Inflammatory macrophage (primary cell): ENCODE results near the gene GNG4.
"Not testable (repeated sequence)": the region's sequence is repeated elsewhere in the genome, so short reads cannot be mapped to it uniquely, and the experiment has no call there.

ENCODE experiments used
- DNase-seq, 2 donors: peaks; one replicate each; pipeline ENCODE4 v3.0.0-alpha.2; 2020 to 2022

GNG4 gene

DNA sequence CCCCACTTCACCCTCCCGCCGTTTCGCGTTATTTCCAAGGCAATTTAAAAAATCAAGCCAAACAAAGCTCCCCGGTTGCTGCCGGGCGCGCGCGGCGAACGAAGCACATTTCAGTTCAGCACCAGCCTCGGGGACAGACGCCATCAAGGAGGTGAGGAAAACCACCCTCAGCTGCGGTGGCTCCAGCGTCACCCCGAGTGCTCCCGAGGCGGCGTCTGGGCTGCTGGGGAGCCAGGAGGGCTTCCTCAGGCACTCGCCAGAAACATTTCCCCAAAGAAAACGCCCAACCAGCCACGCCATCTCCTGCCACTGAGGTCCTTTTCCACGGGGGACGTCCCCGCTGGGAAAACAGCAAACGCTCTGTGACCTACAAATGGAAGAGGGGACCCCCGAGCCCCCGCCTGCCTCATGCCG is 623 bp downstream of the GNG4 start:
- peak in 1 of 2 donors; percentile 59 for DNase-seq

DNA sequence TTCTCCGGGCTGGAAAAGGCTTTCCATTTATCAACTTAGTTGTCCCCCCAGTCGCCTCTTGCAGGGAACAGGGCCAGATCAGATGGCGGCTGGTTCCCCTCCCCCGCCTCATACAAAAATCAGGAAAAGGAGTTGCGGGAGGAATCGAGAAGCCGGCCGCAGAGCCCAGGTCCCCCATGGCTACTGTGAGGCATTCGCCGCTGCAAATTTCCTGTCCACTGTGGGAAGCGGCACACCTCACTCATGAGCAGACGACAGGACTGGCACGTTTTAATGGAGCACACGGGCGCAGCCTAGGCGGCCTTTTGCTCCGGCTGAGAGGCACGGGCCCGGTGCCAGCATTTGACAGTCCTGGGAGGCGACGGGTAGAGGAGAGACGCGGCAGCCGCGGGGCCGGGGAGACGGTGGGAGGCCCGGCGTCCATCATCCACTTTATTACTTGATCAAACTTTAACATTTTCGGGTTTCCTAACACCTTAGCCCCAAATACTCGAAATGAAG is 1.1 kb downstream of the GNG4 start:
- DNase-seq: no peak

DNA sequence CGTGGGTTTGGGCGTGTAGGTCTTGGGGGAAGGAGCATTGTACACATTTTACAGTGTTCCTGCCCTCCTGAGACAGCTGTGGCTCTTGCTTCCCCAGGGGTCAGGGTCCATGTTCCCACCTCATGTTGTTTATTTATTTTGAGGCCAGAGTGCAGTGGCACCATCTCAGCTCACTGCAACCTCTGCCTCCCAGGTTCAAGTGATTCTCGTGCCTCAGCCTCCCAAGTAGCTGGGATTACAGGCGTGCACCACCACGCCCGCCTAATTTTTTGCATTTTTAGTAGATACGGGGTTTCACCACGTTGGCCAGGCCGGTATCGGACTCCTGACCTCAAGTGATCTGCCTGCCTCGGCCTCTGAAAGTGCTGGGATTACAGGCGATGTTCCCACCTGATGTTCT is 2.0 kb downstream of the GNG4 start:
- not testable (repeated sequence) for DNase-seq

DNA sequence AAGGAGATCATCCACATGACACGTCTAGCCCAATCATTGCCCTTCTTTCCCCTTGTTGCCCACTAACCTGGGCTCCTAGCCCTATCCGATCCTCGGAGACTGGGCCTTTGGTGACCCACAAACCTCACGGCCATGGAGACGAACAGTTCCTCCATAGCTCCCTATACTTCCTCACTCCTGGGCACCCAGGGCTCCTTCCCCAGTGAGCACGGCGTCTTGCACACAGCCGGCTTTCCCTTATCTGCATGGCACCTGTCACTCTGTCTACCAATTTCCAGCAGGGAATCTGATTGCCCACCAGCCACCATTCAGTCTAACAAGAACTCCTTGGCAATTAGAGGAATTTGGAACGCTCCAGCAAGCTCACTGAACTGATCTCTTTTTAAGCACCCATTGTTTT is 3.1 kb downstream of the GNG4 start:
- no peak for DNase-seq

DNA sequence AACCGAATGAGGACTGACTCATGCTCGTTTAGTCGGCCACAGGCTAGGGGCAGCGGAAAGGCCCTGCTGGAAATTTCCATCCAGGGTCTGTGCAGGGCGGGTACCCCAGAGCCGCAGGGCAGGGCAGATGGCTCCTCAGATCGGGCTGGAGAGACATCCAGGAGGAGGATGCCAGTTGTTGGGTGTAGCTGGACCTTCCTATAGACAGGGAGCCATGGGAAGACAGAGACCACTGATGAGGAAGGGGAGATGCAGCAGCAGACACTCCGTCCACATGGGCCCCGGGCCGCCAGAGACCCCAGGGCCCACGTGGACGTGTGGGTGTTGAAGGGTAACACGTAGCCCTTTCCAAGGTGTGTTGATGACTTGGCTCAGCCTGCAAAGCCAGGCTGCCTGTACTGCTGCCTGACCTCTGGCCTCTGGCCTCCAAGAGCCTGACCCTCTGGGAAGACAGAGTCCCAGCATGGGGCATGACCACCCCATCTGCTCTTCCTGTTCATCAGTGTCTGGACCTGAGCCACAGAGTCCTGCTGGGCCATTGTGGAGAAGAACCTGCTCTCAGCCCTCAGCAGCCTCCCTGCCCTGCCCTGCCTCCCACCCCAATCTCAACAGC is 4.8 kb downstream of the GNG4 start:
- DNase-seq: no peak

DNA sequence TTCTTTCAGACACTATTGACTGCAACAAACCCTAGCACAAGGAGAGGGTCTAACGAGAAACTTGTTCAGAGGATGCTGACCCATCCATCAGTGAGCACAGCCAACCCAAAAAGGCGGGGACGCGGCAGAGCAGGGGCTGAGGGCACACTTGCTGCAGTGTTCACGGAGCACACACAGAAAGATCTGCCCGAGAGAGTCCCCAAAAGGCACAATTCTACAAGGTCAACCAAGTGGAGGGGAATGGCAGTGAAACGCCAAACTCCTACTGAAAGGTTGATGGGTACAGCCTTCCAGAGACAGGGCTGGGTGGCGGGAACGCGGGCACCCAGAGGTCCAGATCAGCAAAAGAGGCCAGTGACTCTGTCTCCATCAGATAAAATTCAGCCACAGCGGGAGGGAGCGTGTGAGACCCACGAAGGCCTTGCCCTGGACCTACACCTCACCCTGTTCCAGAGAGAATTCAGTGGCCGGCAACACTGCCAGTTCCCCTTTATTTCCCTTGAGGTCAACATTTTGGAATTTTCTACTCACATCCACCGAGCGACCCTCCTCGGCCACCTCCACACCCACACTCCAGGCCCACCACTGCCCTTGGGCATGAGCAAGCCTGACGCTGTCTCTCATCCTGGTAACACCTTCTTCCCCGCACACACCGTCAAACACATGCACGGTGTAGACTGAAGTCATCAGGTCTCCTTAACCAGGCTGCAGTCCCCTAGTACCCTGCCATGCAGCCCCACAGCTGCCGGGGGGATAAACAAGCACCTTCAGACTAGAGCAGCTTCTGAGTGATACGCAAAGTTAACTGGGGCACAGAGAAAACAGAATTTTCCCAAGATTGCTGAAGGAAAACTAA is 5.5 kb downstream of the GNG4 start:
- no peak for DNase-seq

DNA sequence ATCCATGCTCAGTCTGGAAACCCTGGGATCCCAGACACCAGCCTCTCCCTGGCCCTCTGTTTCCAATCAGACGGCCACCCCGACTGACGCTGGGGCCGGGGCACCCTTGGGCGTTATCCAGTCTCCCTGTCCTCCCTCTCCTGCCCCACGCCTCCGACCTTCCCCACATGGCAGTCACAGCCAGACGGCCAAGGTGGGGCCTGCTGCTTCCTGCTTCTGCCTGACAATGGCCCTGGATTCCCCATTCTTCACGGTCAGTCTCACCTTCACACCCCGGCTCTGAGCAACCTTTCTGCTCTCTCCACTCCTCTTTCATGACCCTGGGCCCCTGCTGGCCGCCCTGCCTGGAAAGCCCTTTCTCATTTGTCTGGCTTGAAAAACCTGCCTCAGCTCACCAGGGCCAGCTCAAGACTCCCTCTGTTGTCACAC is 6.6 kb downstream of the GNG4 start:
- DNase-seq: no peak

DNA sequence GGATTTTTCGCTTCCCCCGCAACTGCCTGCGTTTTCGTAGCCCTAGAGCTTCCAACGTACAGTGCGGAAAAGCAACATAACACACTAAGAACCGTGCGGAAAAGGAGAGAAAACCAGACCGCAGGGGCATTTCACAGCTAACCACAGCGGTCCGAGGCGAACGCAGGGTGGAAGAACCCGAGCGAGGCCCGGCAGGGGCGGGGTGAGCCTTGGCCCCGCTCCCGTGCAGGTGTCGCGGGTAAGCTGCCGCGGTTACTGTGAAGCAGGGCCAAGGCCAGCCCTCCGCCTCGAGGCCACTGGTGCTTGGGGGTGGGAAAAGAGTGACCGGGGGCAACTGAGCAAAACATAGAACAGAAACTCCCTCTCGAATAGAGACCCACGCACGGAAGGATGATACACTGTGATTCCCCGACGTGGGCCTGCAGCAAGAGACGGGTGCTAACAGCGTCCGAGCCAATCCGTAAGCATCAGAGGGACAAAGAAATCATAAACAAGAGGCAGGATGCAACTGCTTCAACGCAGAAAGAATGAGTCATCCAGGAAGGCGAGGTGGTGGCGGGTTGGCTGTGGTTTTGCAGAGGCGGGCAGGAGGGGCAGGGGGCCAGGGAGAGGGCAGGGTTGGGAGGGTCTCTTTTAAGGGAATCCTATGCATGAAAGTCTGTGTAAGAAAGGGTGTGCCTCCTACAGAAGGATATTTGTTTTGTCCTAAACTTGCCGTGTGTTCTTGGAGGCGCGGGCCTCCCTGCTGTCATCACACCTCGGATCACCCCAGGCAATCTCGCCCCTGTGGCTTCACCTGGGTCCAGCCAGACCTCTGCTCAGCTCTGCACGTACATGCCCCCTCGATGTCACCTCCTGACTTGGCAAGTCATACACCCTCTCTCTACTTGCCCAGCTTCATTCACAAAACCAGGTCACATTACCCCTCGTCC is 7.3 kb downstream of the GNG4 start:
- peak; percentile 13 to 21 for DNase-seq

DNA sequence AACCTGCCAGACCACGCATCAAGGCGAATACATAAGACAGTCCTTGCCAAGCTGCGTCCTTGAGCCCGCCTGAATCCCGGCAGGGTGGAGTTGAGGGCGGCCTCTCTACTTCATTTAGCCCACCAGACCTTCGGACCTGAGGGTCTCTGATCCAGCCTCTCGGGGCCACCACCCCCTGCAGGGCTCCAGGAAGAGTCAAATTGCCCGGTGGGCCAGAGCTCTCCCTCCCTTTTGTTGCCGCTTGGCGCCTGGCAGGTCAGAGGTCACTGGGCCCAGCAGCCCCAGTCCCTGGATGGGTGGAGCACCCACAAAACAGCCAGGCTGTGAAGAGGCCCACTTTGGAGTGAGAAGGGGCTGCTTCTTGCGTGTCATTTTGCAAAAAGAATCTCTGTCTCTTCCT is 9.0 kb downstream of the GNG4 start:
- DNase-seq: no peak

DNA sequence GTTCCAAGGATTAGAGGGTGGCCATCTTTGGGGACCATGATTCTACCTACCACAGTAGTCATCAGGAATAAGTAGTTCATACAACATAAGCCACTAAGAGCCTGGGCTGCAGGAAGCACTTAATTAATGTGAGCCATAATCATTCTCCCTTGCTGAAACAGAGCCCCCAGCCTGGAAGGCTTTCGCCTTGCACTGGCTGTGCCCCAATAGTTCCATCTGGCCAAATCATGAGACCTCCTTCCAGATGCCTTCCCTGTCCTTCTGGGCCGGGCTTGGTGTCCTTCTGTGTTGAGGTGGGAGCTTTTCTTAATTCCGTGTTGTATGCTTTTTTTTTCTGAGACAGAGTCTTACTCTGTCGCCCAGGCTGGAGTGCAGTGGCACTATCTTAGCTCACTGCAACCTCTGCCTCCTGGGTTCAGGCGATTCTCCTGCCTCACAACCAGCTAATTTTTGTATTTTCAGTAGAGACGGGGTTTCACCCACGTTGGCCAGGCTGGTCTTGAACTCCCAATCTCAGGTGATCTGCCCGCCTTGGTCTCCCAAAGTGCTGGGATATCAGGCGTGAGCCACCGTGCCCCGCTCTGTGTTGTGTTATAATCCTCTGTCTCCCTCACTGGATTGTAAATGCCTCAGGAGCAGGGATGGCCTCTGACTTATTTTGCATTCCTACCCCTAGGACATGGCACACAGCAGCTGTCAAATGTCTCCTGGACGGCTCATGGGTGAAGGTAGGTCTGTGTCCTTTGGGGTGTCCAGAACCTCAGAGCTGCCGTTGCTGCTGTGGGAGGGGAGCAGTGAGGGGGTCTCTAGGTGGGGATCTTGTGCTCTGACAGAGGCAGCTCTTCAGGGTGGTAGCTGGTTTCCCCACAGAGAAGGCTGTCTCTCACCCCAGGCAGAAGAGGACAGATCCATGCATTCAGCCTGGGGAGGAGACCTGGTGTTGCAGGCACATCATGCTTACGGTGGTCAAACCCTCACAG is 10.1 kb downstream of the GNG4 start:
- no peak for DNase-seq

DNA sequence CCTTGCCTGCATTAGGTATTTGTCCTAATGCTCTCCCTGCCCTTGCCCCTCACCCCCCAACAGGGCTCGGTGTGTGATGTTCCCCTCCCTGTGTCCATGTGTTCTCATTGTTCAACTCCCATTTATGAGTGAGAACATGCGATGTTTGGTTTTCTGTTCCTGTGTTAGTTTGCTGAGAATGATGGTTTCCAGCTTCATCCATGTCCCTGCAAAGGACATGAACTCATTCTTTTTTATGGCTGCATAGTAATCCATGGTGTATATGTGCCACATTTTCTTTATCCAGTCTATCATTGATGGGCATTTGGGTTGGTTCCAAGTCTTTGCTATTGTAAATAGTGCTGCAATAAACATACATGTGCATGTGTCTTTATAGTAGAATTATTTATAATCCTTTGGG is 11.0 kb downstream of the GNG4 start:
- DNase-seq: not testable (repeated sequence)

DNA sequence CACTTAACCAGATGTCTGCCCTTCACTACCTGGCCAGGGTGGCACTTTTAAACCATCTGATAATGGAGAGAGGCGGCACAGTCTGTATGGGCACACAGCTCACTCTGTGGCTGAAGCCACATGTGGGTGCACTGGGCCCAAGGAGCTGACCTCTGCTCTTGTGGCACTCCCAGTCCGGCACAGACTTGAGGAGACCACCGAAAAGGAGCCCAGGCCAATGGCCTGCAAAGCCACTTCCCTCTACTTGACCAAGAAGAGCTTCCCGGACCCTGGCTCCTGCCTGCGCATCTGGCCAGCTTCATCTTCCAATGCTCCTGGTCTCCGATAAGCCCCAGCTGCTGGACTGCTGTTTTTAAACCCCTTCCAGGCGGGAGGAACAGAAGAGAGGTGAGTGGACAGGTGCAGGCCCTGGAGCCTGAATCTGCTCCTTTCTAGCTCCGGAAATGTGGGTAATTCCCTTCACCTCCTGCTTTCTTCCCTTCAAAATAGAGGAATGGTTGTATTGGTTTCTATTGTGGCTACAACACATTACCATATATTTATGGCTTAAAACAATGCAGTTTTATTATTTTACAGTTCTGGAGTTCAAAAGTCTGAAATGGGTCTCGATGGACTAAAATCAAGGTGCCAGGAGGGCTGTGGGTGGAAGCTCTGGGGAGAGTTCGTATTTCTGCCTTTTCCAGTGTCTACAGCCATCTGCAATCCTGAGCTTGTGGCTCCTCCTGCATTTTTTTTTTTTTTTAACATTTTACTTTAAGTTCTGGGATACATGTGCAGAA is 11.6 kb downstream of the GNG4 start:
- no peak for DNase-seq

DNA sequence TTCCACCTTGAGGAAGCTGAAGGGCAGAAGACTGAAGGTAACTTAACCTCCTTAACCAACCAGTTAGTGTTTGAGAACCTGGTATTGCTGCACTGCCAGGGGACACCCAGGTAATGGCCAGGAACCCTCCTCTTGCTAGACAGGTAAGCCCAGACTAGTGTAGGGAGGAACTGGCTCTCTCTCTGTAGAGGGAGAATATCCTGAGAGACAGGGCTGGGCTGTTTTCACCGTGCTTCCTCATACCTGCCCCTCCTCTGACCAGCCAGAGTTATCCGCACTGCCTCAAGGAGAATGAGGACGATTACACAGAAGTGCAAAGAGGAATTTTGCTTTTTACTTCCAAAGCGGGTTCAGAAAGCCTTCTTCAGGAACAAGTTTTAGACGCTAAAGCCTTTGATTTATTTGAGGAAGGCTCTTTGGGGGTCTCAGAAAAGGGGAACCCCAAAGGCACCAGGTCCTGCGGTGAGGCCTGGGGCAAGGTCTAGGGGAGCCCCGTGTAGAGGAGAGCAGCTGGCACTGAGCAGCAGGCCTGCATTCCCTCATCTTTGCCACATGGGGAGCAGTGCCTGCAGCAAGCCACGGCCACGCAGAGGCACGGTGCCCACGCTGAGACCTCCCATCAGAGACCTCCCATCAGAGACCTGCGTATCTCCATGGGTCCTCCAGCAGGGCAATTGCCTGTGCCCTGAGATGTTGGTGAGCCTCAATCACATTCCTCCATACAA is 13.5 kb downstream of the GNG4 start:
- no peak for DNase-seq

DNA sequence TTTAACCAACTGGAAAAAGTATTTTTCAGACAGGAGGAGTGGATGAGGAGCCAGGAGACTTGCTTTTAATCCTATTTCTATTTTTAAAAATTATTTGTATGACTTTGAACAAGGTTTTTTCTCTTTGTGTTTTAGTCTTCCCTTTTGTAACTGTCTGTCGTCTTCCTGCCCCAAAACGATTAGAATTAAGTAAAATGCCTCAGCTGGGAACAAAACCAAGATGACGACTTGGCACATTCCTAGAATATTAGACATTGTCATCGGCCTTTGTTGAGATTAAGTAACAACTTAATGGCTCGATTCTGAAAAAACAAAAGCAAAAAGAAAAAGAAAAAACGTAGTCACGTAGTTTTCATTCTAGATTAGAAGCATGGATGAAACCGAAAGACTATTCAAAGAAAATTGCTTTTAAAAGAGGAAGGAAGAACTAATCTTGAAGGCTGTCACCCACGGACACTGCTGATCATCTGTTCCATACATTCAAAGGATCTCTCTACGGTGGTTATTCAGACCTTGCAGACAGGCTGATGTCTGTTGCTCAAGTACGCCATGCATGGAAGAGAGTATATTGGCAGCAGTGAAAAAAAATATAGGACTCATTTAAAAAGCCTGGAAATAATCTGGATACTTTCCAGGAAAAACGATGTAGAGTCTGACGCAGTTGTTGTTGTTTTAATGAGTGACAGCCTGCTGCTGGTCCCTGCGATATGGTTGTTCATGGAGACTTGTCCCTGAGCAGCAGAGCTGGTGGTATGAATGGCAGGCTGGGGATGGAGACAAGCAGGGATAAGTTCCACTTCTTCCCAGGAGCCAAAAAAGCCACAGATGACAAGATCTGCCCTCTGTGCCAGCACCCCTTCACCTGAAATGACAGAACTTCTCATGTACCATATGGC is 16.8 kb downstream of the GNG4 start:
- DNase-seq: peak; percentile 49 to 60

DNA sequence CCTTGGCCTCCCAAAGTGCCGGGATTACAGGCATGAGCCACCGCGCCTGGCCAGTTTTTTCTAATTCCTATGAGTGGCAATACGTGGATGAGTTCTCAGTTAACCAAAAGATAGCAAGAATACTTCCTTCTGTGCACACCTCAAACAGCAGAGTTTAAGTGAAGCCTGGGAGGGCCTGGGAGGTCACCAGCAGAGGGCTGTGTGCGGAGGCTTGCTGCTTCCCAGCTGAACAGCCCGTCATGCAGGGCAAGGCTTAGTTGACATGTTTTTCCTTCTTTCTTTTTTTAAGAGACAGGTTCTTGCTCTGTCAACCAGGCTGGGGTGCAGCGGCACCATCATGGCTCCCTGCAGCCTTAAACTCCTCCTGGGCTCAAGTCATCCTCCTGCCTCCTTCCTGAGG is 17.8 kb downstream of the GNG4 start:
- no peak for DNase-seq

DNA sequence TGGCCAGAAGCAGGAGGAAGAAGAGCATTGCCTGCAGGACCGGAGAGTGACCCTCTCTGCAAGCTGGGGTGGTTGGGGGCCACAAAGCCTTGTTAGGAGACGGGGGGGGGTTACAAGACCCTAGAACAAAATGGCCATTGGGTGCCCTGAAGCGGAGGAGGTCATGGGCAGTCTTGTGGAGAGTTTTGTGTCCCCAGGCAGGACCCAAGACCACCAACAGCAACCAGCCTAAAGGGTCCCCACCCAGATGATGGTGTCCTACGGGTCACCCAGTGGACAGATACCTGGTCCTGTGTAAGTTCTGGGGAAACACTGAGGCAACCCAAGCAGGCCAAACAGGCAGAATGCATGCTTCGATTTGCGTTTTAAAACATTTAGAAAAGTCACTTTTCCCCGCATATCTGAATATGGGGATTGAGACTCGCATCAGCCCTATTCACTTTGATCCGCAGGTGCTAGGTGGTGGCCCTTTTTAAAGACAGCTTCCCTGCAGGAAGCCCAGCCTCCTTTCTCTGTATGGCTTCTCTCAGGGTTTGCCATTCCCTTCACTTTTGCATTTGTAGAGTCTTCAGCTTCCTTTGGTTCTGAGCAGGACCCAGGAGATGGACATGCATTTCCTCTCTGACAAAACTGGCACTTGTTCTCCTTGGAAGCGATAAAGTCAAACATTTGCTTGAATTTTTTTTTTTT is 21.1 kb downstream of the GNG4 start:
- DNase-seq: no peak

DNA sequence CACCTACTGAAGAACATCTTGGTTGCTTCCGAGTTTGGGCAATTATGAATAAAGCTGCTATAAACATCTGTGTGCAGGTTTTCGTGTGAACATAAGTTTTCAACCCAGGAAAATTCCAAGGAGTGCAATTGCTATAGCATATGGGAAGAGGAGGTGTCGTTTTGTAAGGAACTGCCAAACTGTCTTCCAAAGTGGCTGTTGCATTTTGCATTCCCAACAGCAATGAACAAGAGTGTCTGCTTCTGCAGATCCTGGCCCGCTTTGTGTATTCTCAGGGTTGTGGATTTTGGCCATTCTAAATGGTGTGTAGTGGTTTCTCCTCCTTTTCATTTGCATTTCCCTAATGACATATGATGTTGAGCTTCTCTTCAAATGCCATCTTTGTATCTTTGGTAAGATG is 23.8 kb downstream of the GNG4 start:
- DNase-seq: no peak

DNA sequence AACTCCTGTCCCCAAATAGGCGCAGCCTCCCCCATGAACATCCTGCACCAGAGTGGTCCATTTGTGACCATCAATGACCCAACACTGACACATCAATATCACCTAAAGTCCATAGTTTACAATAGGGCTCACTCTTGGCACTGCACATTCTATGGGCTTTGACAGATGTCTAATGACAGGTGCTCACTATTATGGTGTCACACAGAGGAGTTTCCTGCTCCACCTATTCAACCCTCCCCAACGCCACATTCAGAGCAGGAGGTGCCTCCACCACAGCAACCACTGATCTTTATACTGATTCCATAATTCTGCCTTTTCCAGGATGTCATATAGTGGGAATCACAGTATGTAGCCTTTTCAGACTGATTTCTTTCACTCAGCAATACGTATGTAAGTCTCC is 24.2 kb downstream of the GNG4 start:
- no peak for DNase-seq
